ENCODE data around the gene TUBA1B. TPM values are rescaled to one million over a fixed set of nuclear protein-coding genes. Genes with fewer than 3 reads are reported as not detected.
"Not testable (repeated sequence)": the region's sequence is repeated elsewhere in the genome, so short reads cannot be mapped to it uniquely, and the experiment has no call there.

The TUBA1B gene
- total RNA-seq, 1 donor from 2014 or later: 497 TPM

DNA sequence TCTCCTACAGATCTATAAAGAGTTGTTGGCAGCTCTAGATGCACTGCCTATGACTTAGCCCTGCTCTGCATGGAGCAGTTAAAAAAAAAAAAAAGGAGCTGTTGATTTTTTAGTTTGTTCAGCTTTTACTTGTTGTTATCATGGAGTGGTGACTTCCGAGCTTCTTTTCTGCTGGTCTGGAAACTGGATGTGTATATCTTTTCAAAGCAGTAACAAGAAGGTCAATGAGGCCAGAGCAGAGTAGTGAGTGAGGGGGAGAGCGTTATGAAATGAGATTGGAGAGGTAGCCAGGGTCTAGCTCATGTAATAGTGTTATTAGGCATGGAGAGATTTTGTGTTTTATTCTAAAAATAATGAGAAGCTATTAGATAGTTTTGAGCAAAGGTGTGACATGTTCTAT is 13.2 kb upstream of the TUBA1B start:
- no peaks in the 10 kb centered on the region for H3K27me3 Mint-ChIP-seq (ENCODE audit: unreplicated experiment)
- no peak overlapping the region for H3K4me3 Mint-ChIP-seq (ENCODE audit: unreplicated experiment)
- no peak overlapping the region for H3K27ac Mint-ChIP-seq (ENCODE audit: unreplicated experiment)
- H3K4me1 Mint-ChIP-seq (ENCODE audit: unreplicated experiment): no peaks in the 10 kb centered on the region
- H3K9me3 Mint-ChIP-seq (ENCODE audit: unreplicated experiment): no peaks in the 10 kb centered on the region
- TF ChIP-seq CTCF (IDR thresholded peaks at IDR 0.05): no peak
- H3K36me3 Mint-ChIP-seq (ENCODE audit: unreplicated experiment): no peaks in the 10 kb centered on the region
- DNase-seq (ENCODE audit: extremely low spot score, unreplicated experiment): no peak

DNA sequence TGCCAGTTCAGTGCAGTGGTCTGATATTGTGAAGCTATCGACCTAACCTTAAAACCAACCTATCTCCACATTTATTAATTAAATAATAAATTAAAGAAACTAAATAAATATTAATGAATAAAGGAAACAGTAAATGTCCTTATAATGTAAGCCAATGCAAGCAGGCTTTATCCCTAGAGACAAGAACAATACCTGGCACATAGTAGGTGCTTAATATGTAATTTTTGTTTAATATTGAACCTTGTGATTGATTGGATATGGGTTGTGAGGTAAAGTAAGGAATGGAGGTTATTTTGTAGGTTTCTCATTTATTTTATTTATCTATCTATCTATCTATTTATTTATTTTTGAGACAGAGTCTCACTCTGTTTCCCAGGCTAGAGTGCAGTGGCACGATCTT is 7.8 kb upstream of the TUBA1B start:
- H3K27me3 Mint-ChIP-seq (ENCODE audit: unreplicated experiment): no peaks in the 10 kb centered on the region
- H3K9me3 Mint-ChIP-seq (ENCODE audit: unreplicated experiment): no peaks in the 10 kb centered on the region
- H3K4me1 Mint-ChIP-seq (ENCODE audit: unreplicated experiment): no peaks in the 10 kb centered on the region
- no peak for DNase-seq (ENCODE audit: extremely low spot score, unreplicated experiment)
- H3K36me3 Mint-ChIP-seq (ENCODE audit: unreplicated experiment): peaks cover 2% of the 10 kb centered on the region
- TF ChIP-seq CTCF (IDR thresholded peaks at IDR 0.05): no peak
- no peak overlapping the region for H3K27ac Mint-ChIP-seq (ENCODE audit: unreplicated experiment)
- no peak overlapping the region for H3K4me3 Mint-ChIP-seq (ENCODE audit: unreplicated experiment)

DNA sequence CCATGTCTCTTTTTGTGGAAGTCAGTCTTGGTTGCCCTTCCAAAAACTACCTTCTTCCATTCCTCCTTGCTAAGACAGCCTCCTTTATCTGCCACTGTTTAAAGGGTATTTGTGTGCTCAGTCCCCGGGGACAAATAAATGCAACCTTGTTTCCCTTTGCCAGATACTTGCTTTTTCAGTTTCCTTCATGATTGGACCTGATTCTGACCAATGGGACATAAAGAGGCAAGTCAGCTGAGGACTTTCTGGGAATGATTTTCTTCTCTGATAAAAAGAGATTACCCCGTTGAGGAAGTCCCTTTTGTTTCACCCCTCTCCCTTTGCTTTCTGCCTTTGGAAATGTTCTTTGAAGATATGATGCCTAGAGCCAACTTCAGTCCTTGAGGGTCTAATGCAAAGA is 7.4 kb upstream of the TUBA1B start:
- no peak for TF ChIP-seq CTCF (IDR thresholded peaks at IDR 0.05)
- Mint-ChIP-seq H3K36me3 (ENCODE audit: unreplicated experiment) (peaks cover 2% of the 10 kb centered on the region), H3K4me1 (ENCODE audit: unreplicated experiment) (no peaks in the 10 kb centered on the region), H3K27ac (ENCODE audit: unreplicated experiment) (no peak overlapping the region), H3K4me3 (ENCODE audit: unreplicated experiment) (no peak overlapping the region), H3K9me3 (ENCODE audit: unreplicated experiment) (no peaks in the 10 kb centered on the region), H3K27me3 (ENCODE audit: unreplicated experiment) (no peaks in the 10 kb centered on the region)
- no peak for DNase-seq (ENCODE audit: extremely low spot score, unreplicated experiment)

- Mint-ChIP-seq H3K36me3 (ENCODE audit: unreplicated experiment) (peaks cover 2% of the 10 kb centered on the region), H3K4me3 (ENCODE audit: unreplicated experiment) (no peak overlapping the region), H3K4me1 (ENCODE audit: unreplicated experiment) (peaks cover 6% of the 10 kb centered on the region), H3K9me3 (ENCODE audit: unreplicated experiment) (no peaks in the 10 kb centered on the region), H3K27me3 (ENCODE audit: unreplicated experiment) (no peaks in the 10 kb centered on the region), H3K27ac (ENCODE audit: unreplicated experiment) (no peak overlapping the region)
- DNase-seq (ENCODE audit: extremely low spot score, unreplicated experiment): no peak
- no peak for TF ChIP-seq CTCF (IDR thresholded peaks at IDR 0.05)
These were observed 6.3 kb upstream of the TUBA1B start for GRCh38 chr12:49137476-49137875.

GRCh38 chr12:49136997-49137396 is 5.8 kb upstream of the TUBA1B start:
- not testable (repeated sequence) for DNase-seq (ENCODE audit: extremely low spot score, unreplicated experiment); H3K27me3 Mint-ChIP-seq (ENCODE audit: unreplicated experiment); H3K36me3 Mint-ChIP-seq (ENCODE audit: unreplicated experiment); H3K4me3 Mint-ChIP-seq (ENCODE audit: unreplicated experiment); H3K9me3 Mint-ChIP-seq (ENCODE audit: unreplicated experiment); H3K27ac Mint-ChIP-seq (ENCODE audit: unreplicated experiment)
- peaks cover 11% of the 10 kb centered on the region for H3K4me1 Mint-ChIP-seq (ENCODE audit: unreplicated experiment)

GRCh38 chr12:49133590-49133989 is 2.4 kb upstream of the TUBA1B start:
- Mint-ChIP-seq H3K4me1 (ENCODE audit: unreplicated experiment) (peaks cover 33% of the 10 kb centered on the region), H3K4me3 (ENCODE audit: unreplicated experiment) (no peak overlapping the region), H3K9me3 (ENCODE audit: unreplicated experiment) (no peaks in the 10 kb centered on the region), H3K27ac (ENCODE audit: unreplicated experiment) (peak overlapping the region; percentile 38), H3K36me3 (ENCODE audit: unreplicated experiment) (peaks cover 23% of the 10 kb centered on the region), H3K27me3 (ENCODE audit: unreplicated experiment) (no peaks in the 10 kb centered on the region)
- TF ChIP-seq CTCF (IDR thresholded peaks at IDR 0.05): no peak
- no peak for DNase-seq (ENCODE audit: extremely low spot score, unreplicated experiment)

All from osteocyte (in vitro differentiated cells).